Neural cell (in vitro differentiated cells): ENCODE measurements around the gene RNF7.

Experiments
- CTCF ChIP-seq: fragments of 450-650 bp; IDR thresholded peaks from 2 replicates; pipeline ENCODE4 v1.5.1; 2014; ENCODE audit warnings: antibody characterized with exemption, mild to moderate bottlenecking, moderate library complexity; ENCODE audit not compliant: poor library complexity, severe bottlenecking
- EP300 ChIP-seq: fragments of 450-650 bp; conservative IDR thresholded peaks from 2 replicates; pipeline ENCODE4 v1.6.1; 2014; ENCODE audit warnings: antibody characterized with exemption, mild to moderate bottlenecking, moderate library complexity; ENCODE audit not compliant: poor library complexity, severe bottlenecking
- EZH2 ChIP-seq: fragments of 200-600, 300-800 bp; shearing (Covaris generic), sonication (generic); IDR thresholded peaks from 2 replicates; pipeline ENCODE4 v1.6.1; 2014; ENCODE audit warnings: antibody characterized with exemption, low read length, borderline replicate concordance, mild to moderate bottlenecking; ENCODE audit not compliant: insufficient read depth, poor library complexity, severe bottlenecking
- MXI1 ChIP-seq: fragments of 450-650 bp; conservative IDR thresholded peaks from 2 replicates; pipeline ENCODE4 v1.6.1; 2014; ENCODE audit warnings: antibody characterized with exemption, mild to moderate bottlenecking; ENCODE audit not compliant: poor library complexity, severe bottlenecking
- POLR2AphosphoS5 ChIP-seq: IDR thresholded peaks from 2 replicates; pipeline ENCODE4 v1.6.1; 2012
- RAD21 ChIP-seq: fragments of 450-650 bp; conservative IDR thresholded peaks from 2 replicates; pipeline ENCODE4 v1.6.1; 2014; ENCODE audit warnings: antibody characterized with exemption, mild to moderate bottlenecking, moderate library complexity

DNA sequence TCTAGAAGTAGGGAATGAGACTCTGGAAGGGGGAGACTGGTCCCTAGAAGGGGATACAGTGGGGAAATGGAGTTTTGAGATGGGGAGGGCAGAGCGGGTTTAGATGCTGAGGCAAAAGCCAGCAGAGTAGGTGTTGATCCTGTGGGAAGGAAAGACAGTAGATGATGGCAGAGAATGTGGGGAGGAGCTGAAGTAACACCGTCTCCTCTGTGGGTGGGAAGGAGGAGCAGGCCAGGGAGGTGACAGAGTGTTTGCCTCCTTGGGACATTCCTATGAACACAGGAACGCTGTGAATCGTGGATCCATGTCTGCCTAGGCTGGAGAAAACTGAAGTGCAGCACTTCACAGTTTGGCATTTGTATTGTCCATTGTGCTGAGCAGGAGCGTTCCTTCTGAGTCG is 45.5 kb downstream of the RNF7 start:
- no peak for TF ChIP-seq EZH2
- TF ChIP-seq CTCF = no peak
- TF ChIP-seq MXI1 = no peak
- TF ChIP-seq EP300 = no peak
- no peak for TF ChIP-seq RAD21
- no peak for TF ChIP-seq POLR2AphosphoS5
